SH-SY5Y (cell line): ENCODE results near the gene RABGAP1L.

Experiments
- GATA2 ChIP-seq: IDR thresholded peaks from 2 replicates; pipeline ENCODE4 v1.6.1; 2011; ENCODE audit warnings: mild to moderate bottlenecking, low read depth, low read length
- GATA3 ChIP-seq: IDR thresholded peaks from 2 replicates; pipeline ENCODE4 v1.6.1; 2011; ENCODE audit warnings: low read depth, mild to moderate bottlenecking, low read length, moderate library complexity

DNA sequence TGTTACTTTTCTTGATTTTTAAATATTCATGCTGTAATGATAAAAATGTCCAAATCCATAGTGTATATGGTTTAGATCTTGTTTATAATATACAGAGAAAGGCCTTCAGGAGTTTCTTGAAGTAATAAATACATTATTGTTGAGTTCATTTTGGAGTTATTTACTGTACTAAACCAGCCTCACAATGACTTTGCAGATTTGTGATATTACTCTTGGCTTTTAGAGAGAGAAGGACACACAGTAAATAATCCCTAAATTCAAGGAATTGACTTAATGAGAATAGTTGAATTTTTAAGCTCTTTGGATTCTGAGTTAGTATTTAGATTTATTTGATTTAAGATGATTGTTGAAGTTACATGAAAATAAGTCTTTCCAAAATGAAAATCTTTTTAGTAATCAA, 38.9 kb downstream of the RABGAP1L start:
- TF ChIP-seq GATA2 (no peak), GATA3 (no peak)
